Naive B cell (primary cell): Measurements from ENCODE around the gene FOXN1. TPM values are rescaled to one million over a fixed set of nuclear protein-coding genes. Genes with fewer than 3 reads are reported as not detected.

Source experiments
- ATAC-seq, 2 donors: fragments of 150-1000 bp; cut with Tn5 transposase; 2 replicates each; pipeline ENCODE4 v1.10.0; 2021; ENCODE audit warnings: low read depth in 2 of 2, mild to moderate bottlenecking in 2 of 2, moderate library complexity in 2 of 2
- DNase-seq: peaks from one replicate; pipeline ENCODE4 v3.0.0; 2022
- H3K27ac Mint-ChIP-seq, 6 donors: one replicate each; pipeline ENCODE4 v1.8.0; 2020 to 2022; ENCODE audit warnings: mild to moderate bottlenecking in 6 of 6, mixed read lengths in 6 of 6, moderate library complexity in 5 of 6, inconsistent platforms in 2 of 6
- H3K27me3 Mint-ChIP-seq, 3 donors: one replicate each; pipeline ENCODE4 v1.8.0; 2021 to 2022; ENCODE audit warnings: mixed read lengths in 3 of 3, mild to moderate bottlenecking in 1 of 3
- H3K36me3 Mint-ChIP-seq, 2 donors: one replicate each; pipeline ENCODE4 v1.8.0; 2020 to 2022; ENCODE audit warnings: mixed read lengths in 2 of 2, inconsistent platforms in 1 of 2, mild to moderate bottlenecking in 1 of 2
- H3K4me1 Mint-ChIP-seq, 3 donors: one replicate each; pipeline ENCODE4 v1.8.0; 2020 to 2022; ENCODE audit warnings: mixed read lengths in 3 of 3, inconsistent platforms in 1 of 3, mild to moderate bottlenecking in 1 of 3, moderate library complexity in 1 of 3
- H3K4me3 Mint-ChIP-seq, 8 donors: one replicate each; pipeline ENCODE4 v1.8.0; 2020 to 2022; ENCODE audit warnings: mild to moderate bottlenecking in 8 of 8, mixed read lengths in 8 of 8, moderate library complexity in 8 of 8, inconsistent platforms in 2 of 8
- H3K9me3 Mint-ChIP-seq, 7 donors: one replicate each; pipeline ENCODE4 v1.8.0; 2020 to 2022; ENCODE audit warnings: mixed read lengths in 7 of 7, mild to moderate bottlenecking in 5 of 7, inconsistent platforms in 2 of 7, moderate library complexity in 1 of 7
- polyA plus RNA-seq, 6 donors: library from polyadenylated mRNA; unstranded; fragments of 300-500 nt; fragmentation: Illumina TruSeq; gene quantifications; one replicate each; pipeline ENCODE4 v1.2.3, GENCODE V29; 2021; ENCODE audit warnings: low read depth in 6 of 6

The FOXN1 gene
- polyA plus RNA-seq, 6 donors from 2014 or later = not detected

DNA sequence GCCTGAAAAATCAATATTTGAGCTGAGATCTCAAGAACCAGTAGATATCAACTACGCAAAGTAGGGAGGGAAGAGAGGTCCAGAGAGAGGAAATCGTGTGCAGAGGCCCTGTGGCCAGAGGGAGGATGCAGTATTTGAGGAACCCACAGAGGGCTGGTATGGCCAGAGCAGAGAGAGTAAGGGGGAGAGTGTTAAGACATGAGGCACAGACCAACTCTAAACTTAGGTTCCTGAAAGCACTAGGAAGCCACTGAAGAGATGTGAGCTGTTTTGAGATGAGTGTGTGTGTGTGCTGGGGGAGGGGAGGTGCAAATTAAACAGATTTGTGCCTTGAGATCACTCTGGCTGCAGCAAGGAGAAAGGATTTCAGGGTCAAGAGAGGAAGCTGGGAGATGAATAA, 21.9 kb upstream of the FOXN1 start:
- no peak overlapping the region for H3K4me3 Mint-ChIP-seq
- H3K27me3 Mint-ChIP-seq = peaks cover 6 to 13% (median 9%) of the 10 kb centered on the region in 3 donors
- H3K27ac Mint-ChIP-seq = peak overlapping the region in 1 of 6 donors; percentile 58
- no peaks in the 10 kb centered on the region for H3K4me1 Mint-ChIP-seq
- ATAC-seq (no peak), DNase-seq (no peak)
- H3K36me3 Mint-ChIP-seq = no peaks in the 10 kb centered on the region
- no peaks in the 10 kb centered on the region for H3K9me3 Mint-ChIP-seq

DNA sequence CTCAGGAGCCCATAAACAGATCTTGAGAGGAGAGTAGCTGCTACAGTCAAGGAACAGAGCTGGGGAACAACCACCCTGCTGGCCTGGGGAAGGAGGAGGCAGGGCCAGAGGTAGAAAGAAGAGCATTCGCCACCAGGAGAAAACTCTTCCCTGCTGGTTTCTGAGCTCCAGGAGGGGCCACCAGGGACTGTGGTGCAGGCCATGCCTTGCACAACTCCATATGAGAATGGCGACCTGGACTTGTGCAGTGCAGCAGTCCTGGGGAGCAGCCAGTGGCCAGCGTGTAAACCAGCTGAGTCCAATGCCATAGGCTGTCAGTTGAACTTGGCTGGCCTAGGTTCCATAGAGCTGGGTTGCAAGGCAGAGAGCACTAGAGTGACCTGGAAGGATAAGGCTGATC, 21.1 kb upstream of the FOXN1 start:
- H3K4me3 Mint-ChIP-seq = no peak overlapping the region
- no peak for ATAC-seq
- peaks cover 6 to 13% (median 9%) of the 10 kb centered on the region in 3 donors for H3K27me3 Mint-ChIP-seq
- no peak overlapping the region for H3K27ac Mint-ChIP-seq
- H3K9me3 Mint-ChIP-seq = no peaks in the 10 kb centered on the region
- DNase-seq = no peak
- H3K4me1 Mint-ChIP-seq = no peaks in the 10 kb centered on the region
- H3K36me3 Mint-ChIP-seq = no peaks in the 10 kb centered on the region

DNA sequence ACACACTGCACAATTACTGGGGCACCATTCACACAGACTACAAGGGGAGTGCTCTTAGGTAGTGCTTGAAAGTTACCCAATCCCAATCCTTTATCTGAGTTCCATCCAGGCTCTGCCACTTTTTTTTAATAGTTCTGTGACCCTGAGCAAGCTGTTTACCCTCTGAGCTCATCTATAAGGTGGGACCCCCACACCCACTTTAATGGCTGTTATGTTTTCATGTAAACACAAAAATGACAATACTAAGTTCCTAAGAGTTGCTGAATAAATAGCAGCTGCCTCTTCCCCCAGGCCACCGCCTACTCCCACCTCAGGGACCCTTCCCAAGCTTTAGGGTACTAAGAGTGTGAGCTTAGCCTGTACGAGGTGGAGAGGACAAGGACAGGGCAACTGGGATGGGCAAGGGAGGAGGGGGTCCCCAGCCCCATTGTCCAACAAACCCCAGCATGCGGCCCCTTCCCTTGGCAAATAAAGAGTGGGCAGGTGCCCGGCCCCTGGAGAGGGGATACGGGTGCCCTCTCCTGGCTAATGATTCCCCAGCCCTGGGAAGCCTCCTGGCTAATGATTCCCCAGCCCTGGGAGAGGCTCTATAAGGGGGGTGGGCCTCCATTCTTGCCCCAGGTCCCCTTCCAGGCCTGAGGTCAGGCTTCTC, 18.1 kb upstream of the FOXN1 start:
- H3K36me3 Mint-ChIP-seq = no peaks in the 10 kb centered on the region
- peaks cover 6 to 12% (median 6%) of the 10 kb centered on the region in 3 donors for H3K4me1 Mint-ChIP-seq

DNA sequence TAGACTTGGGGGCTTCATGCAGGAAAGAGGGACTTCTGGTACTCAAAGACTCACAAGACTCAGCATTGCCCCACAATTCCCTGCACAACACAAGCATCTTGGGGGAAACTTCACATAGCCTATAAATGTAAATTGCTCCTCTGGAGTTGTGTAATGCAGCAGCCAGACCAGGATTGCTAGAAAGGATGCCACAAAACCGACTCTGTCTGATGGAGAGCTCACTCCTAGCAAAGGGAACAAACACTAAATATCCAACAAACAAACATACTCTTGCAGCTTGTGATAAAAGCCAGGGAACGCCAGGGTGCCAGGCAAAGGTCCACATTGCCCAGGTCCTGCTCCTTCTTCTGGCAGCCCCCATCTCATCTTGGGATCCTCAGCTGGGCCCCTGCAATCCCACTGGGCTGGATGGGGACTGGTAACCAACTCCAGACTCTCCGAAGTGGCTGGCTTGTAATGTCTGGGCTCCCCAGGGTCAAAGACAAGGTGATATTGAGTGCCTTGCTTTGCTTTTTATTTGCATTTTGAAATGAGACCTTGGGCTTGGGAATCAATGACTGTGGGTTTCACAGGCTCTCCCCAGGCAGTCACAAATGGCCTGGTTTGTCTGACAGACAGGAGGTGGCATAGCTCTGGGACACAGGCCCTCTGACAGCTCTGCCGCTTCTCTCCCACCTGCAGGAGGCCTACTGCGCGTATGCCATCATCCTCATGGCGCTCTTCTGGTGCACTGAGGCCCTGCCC, 17.4 kb upstream of the FOXN1 start:
- DNase-seq (no peak), ATAC-seq (no peak)
- no peak overlapping the region for H3K4me3 Mint-ChIP-seq
- H3K4me1 Mint-ChIP-seq = peaks cover 8 to 14% (median 8%) of the 10 kb centered on the region in 3 donors
- no peaks in the 10 kb centered on the region for H3K36me3 Mint-ChIP-seq
- H3K9me3 Mint-ChIP-seq = no peaks in the 10 kb centered on the region
- peaks cover 6 to 13% (median 6%) of the 10 kb centered on the region in 3 donors for H3K27me3 Mint-ChIP-seq
- peak overlapping the region in 2 of 6 donors; percentile 10 to 76 for H3K27ac Mint-ChIP-seq

More for the DNA sequence above, 18.1 kb upstream of the FOXN1 start:
- DNase-seq (no peak), ATAC-seq (no peak)
- Mint-ChIP-seq H3K4me3 (no peak overlapping the region), H3K9me3 (no peaks in the 10 kb centered on the region), H3K27ac (no peak overlapping the region), H3K27me3 (peaks cover 6 to 13% (median 6%) of the 10 kb centered on the region in 3 donors)

DNA sequence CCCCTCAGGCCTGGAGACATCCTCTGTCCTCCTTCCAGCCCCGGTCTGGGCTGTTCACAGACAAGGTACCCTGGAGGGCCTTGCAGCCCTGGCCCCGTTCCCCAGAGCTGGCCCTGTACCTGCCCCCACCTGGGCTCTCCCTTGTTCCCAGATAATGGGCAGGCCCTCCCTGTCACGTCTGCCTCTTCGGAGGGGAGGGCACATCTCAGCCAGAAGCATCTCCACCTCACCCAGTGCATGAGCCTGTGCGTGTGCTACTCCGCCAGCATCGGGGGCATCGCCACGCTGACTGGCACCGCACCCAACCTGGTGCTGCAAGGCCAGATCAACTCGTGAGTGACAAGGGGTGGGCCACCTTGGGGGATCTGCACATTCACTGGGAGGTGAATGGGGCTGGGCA, 14.9 kb upstream of the FOXN1 start:
- Mint-ChIP-seq H3K27me3 (peaks cover 0 to 2% (median 0%) of the 10 kb centered on the region in 3 donors), H3K9me3 (no peaks in the 10 kb centered on the region), H3K36me3 (no peaks in the 10 kb centered on the region), H3K27ac (no peak overlapping the region), H3K4me1 (peaks cover 8 to 19% (median 12%) of the 10 kb centered on the region in 3 donors), H3K4me3 (no peak overlapping the region)
- ATAC-seq (no peak), DNase-seq (no peak)

DNA sequence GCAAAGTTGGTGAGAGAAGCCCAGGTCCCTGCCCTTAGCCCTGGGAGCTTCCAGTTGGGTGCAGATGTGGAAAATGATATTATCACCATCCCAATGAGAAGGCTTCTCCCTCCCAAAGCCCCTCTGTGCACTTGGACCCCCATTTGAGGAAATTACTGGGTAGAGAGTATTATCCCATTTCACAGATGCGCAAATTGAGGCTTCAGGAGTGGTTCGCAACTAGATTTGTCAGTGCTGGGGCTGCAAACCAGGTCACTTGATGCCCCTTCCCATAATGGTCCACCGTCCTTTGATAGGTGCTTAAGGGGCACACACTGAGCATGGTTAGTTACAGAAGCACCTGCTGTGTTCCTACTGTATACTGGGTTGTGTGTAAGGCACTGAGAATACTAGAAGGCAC, 14.3 kb upstream of the FOXN1 start:
- DNase-seq = no peak
- H3K4me3 Mint-ChIP-seq = no peak overlapping the region
- no peak for ATAC-seq
- H3K36me3 Mint-ChIP-seq = no peaks in the 10 kb centered on the region
- peak overlapping the region in 1 of 6 donors; percentile 76 for H3K27ac Mint-ChIP-seq
- H3K4me1 Mint-ChIP-seq = peaks cover 8 to 19% (median 12%) of the 10 kb centered on the region in 3 donors
- H3K9me3 Mint-ChIP-seq = no peaks in the 10 kb centered on the region
- H3K27me3 Mint-ChIP-seq = no peaks in the 10 kb centered on the region

DNA sequence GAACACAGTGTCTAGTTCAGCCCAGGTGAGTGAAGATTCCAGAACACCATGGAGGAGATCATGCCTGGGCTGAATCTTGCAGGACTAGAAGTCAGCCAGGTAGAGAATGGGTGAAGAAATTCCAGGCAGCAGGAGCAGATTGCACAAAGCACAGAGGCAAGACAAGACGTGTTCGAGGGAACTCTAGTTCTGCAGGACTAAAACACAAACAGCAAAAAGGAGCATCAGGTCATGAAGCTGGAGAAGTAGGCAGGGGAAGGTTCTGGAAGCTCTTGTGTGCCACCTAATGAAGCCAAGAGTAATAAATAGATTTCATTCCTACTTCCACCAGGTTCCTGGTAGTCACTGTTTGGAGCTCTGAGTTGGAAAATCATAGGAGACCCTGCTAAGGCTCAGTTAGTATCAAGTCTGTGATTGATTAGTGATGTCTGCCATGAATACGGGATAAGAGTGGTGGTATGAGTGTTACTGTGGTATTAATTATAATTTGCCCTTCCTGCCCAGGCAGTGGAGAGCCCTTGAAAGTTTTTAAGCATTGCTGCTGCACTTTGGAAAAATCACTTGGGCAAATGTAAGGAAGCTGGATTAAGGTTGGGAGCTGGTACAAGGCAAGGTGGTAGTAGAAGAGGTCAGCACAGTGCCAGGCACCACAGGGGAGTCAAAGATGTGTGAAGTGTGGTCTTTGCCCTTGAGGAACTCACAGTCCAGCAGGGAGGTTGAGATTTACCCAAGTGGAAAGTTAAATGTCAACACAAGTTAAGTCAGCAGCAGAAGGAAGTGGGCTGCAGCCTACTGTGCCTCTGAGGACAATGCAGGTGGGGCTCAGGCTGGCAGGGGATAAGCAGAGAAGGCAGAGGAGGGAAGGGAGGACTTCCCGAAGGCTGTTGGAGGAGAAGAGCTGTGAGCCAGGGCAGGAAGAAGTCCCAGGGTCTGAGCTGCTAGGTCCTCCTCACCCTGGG, 13.5 kb upstream of the FOXN1 start:
- Mint-ChIP-seq H3K36me3 (no peaks in the 10 kb centered on the region), H3K4me3 (peak overlapping the region in 2 of 8 donors; percentile 10 to 13), H3K9me3 (no peaks in the 10 kb centered on the region), H3K27me3 (no peaks in the 10 kb centered on the region), H3K27ac (peak overlapping the region in 4 of 6 donors; percentile 4 to 61 (median 44)), H3K4me1 (peaks cover 8 to 19% (median 12%) of the 10 kb centered on the region in 3 donors)
- ATAC-seq (no peak), DNase-seq (no peak)

DNA sequence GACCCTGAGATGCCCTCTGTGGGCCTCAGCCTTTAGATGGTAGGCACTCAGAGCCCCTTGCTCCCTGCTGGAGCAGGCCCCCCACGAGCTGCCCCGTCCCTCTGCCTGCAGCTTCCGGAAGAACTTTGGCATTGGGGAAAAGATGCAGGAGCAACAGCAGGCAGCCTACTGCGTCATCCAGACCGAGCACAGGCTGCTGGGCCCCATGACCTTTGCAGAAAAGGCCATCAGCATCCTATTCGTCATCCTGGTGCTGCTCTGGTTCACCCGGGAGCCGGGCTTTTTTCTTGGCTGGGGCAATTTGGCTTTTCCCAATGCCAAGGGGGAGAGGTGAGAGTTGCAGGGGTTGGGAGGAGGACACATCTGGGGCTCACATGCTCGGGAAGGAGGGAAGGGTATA, 12.7 kb upstream of the FOXN1 start:
- Mint-ChIP-seq H3K27me3 (no peaks in the 10 kb centered on the region), H3K4me1 (peaks cover 8 to 19% (median 12%) of the 10 kb centered on the region in 3 donors), H3K27ac (peak overlapping the region in 1 of 6 donors; percentile 7), H3K4me3 (no peak overlapping the region), H3K9me3 (no peaks in the 10 kb centered on the region), H3K36me3 (no peaks in the 10 kb centered on the region)
- no peak for ATAC-seq
- no peak for DNase-seq

DNA sequence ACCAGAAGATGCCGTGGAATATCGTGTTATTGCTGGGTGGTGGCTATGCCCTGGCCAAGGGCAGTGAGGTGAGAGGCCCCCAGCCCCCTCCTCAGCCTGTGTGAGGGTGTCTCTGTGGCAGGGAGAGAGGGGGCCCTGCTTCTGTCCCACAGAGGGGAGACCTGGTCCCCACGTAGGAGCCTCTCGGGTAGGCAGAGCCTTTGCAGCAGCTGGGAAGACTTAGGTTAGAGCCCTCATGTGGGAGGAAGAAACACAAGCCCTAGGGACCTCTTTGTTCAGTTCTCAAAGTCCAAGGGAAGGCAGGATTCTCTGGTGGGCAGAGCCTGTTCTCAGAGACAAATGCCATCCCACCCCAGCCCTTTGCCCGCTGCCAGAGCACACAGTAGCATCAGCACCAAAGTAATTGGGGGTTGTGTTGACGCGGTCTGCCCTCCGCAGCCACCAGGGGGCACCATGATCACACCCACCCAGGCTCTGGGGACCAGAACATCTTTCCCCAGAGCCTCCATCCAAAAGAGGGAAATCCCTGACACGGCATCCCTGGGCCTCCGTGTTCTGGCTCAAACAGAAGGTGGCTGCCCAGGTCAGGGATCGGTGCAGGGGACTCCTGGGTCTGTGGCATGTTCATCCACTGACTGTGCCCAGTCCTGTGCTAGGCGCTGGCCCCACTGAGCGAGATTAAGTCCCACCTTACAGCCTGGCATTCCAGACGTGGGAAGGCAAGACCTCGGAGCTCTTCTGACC, 11.5 kb upstream of the FOXN1 start:
- ATAC-seq = peak; percentile 89 to 94
- peak overlapping the region in 1 of 6 donors; percentile 66 for H3K27ac Mint-ChIP-seq
- no peaks in the 10 kb centered on the region for H3K36me3 Mint-ChIP-seq
- no peak overlapping the region for H3K4me3 Mint-ChIP-seq
- peak; percentile 75 for DNase-seq
- no peaks in the 10 kb centered on the region for H3K9me3 Mint-ChIP-seq
- peaks cover 8 to 19% (median 12%) of the 10 kb centered on the region in 3 donors for H3K4me1 Mint-ChIP-seq
- H3K27me3 Mint-ChIP-seq = no peaks in the 10 kb centered on the region

DNA sequence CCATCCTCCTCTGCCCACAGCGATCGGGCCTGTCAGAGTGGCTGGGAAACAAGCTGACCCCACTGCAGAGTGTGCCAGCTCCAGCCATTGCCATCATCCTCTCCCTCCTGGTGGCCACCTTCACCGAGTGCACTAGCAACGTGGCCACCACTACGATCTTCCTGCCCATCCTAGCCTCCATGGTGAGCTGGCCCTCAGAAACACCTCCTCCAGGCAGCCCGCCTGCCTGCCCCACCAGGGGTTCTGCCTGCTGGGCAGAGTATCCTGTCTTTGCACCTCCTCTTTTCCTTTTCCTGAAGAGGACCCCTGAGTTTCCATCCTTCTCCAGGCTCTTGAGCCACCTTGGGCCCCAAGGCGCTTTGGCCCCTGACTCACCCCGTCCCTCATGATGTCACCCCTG, 10.5 kb upstream of the FOXN1 start:
- no peaks in the 10 kb centered on the region for H3K27me3 Mint-ChIP-seq
- DNase-seq = no peak
- no peak for ATAC-seq
- H3K9me3 Mint-ChIP-seq = no peaks in the 10 kb centered on the region
- H3K4me3 Mint-ChIP-seq = no peak overlapping the region
- no peaks in the 10 kb centered on the region for H3K36me3 Mint-ChIP-seq
- H3K4me1 Mint-ChIP-seq = peaks cover 12 to 22% (median 17%) of the 10 kb centered on the region in 3 donors
- peak overlapping the region in 1 of 6 donors; percentile 77 for H3K27ac Mint-ChIP-seq

DNA sequence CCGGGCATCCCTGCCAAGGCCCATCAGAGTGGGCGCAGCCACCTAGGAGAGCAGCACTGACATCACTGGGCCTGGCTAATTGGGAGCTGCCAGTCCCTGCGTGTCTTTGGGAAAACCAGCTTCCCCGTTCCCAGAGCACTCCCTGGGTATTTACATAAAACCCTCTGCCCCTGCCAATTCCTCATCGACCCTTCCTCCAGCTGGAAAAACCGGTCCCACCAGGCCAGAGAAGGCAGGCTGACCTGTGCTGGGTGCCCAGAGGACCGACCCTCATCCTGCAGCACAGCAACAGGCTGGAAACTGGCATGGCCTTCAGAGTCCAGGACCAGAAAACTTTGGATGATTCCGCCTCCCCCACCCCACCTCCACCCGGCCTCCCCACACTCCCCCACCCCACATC, 8.2 kb upstream of the FOXN1 start:
- no peaks in the 10 kb centered on the region for H3K9me3 Mint-ChIP-seq
- H3K36me3 Mint-ChIP-seq = no peaks in the 10 kb centered on the region
- ATAC-seq (no peak), DNase-seq (no peak)
- H3K27ac Mint-ChIP-seq = no peak overlapping the region
- no peak overlapping the region for H3K4me3 Mint-ChIP-seq
- no peaks in the 10 kb centered on the region for H3K27me3 Mint-ChIP-seq
- H3K4me1 Mint-ChIP-seq = peaks cover 16 to 22% (median 21%) of the 10 kb centered on the region in 3 donors

DNA sequence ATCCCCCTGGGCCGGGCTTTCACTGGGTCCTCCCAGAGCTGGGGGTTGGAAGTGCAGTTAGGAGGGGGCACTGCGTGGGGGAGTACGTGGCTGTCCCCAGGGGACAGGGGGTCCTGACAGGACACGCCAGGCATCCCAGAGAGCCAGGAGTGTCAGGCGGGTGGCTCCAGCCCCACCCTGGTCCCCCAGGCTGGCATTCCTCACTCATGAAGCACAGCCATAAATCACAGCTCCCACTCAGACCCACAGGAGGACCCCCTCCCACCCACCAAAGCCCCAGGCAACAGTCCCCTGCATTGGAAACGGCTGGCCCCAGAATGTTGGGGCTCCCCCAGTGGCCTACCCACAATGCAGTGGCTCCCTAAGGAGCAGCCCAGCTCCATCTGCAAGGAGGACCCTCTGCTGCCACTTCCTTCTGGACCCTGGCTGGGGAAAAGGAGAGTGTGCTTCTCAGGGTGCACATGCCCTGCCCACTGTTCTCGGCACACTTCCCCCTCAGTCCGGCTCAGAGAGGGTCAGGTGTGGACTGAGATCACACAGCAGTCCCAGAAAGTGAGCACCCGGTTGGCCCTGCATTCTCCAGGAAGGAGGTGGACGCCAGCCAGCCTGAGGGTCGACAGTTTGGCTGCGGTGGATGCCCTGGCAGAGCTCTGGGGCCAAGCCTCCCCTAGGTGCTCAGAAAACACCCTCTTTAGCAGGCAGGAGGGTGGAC, 7.3 kb upstream of the FOXN1 start:
- ATAC-seq (no peak), DNase-seq (no peak)
- no peaks in the 10 kb centered on the region for H3K27me3 Mint-ChIP-seq
- H3K36me3 Mint-ChIP-seq = no peaks in the 10 kb centered on the region
- peaks cover 14 to 20% (median 18%) of the 10 kb centered on the region in 3 donors for H3K4me1 Mint-ChIP-seq
- H3K27ac Mint-ChIP-seq = no peak overlapping the region
- no peaks in the 10 kb centered on the region for H3K9me3 Mint-ChIP-seq
- no peak overlapping the region for H3K4me3 Mint-ChIP-seq
